ENCODE data around the gene NDUFC1. TPM values are rescaled to one million over a fixed set of nuclear protein-coding genes. Genes with fewer than 3 reads are reported as not detected.

The NDUFC1 gene
- total and polyA plus RNA-seq, 2 of the 4 experiments (the other 2 are of a cell fraction): 25.1 to 65.1 TPM

DNA sequence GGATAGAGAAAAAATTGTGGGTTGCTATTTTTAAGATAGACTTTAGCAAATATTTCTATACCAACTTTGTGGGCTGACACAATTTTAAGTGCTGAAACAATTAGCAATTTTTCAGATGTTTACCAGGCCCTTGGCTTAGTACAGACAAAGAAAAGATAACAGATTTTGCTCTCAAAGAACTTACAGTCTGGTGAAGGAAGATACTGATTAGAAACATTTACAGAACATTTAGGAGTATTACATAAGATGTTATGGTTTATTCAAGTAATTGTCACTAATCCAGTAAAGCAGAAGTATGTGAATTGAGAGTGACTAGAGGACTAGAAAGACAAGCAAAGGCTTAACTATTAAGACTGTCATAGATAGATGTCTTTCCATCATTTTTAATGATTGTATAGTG lies 35.3 kb upstream of the NDUFC1 start:
- H3K4me2 ChIP-seq (ENCODE audit: low read depth, low read length): no peak overlapping the region
- H2BK5ac ChIP-seq (ENCODE audit: low read depth, low read length, poor library complexity, severe bottlenecking): no peak overlapping the region
- no peaks in the 10 kb centered on the region for H3K9me3 ChIP-seq (ENCODE audit: control insufficient read depth, insufficient read depth, low read length)
- intact Hi-C loops (cut with micrococcal nuclease) (no loop called here), in situ Hi-C loops (cut with MboI; ENCODE audit: low sequenced_read_pairs) (no loop called here), dilution Hi-C loops (cut with HindIII; ENCODE audit: low sequenced_read_pairs, unreplicated experiment) (no loop called here)
- ATAC-seq (ENCODE audit: low read depth) (no peak), DNase-seq (no peak)
- H3K56ac ChIP-seq (ENCODE audit: extremely low read depth, insufficient read depth, low read length): no peak overlapping the region
- no peak overlapping the region for H4K91ac ChIP-seq (ENCODE audit: insufficient read depth, low read depth, low read length)
- H3K9ac ChIP-seq (ENCODE audit: low read depth, low read length): no peak overlapping the region
- no peak overlapping the region for H4K5ac ChIP-seq (ENCODE audit: low read depth, low read length)
- H2BK20ac ChIP-seq (ENCODE audit: low read depth, low read length): no peak overlapping the region
- no peak overlapping the region for H2BK15ac ChIP-seq (ENCODE audit: low read depth, low read length)
- no peak overlapping the region for H3K27ac ChIP-seq (ENCODE audit: insufficient read depth, low read length)
- no peaks in the 10 kb centered on the region for H3K27me3 ChIP-seq (ENCODE audit: control insufficient read depth, insufficient read depth, low read length)
- peaks cover 22 to 49% of the 10 kb centered on the region in 2 experiments for H3K79me1 ChIP-seq (ENCODE audit: low read depth in 1 of 2, low read length in 2 of 2)
- POLR2A ChIA-PET (ENCODE audit: unreplicated experiment): no interaction called here
- no TSS peak for BruUV-seq (replicated peaks)
- TF ChIP-seq BHLHE40 (IDR thresholded peaks at IDR 0.05; ENCODE audit: low read depth, low read length): no peak
- TF ChIP-seq, protein P1, sequence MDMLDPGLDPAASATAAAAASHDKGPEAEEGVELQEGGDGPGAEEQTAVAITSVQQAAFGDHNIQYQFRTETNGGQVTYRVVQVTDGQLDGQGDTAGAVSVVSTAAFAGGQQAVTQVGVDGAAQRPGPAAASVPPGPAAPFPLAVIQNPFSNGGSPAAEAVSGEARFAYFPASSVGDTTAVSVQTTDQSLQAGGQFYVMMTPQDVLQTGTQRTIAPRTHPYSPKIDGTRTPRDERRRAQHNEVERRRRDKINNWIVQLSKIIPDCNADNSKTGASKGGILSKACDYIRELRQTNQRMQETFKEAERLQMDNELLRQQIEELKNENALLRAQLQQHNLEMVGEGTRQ (IDR thresholded peaks at IDR 0.05; ENCODE audit: low read depth, low read length): no peak
- no peak for TF ChIP-seq RCOR1 (IDR thresholded peaks at IDR 0.05; ENCODE audit: insufficient replicate concordance, low read length)
- no peak overlapping the region for H3K4me3 ChIP-seq (ENCODE audit: insufficient read depth, low read depth, low read length)
- no peak overlapping the region for H2BK120ac ChIP-seq (ENCODE audit: low read depth, low read length)
- H3K18ac ChIP-seq (ENCODE audit: low read depth, low read length): no peak overlapping the region
- H3K4ac ChIP-seq (ENCODE audit: low read depth, low read length): no peak overlapping the region
- H3K9me1 ChIP-seq (ENCODE audit: insufficient read depth, low read length): peaks cover 12% of the 10 kb centered on the region; the same call in 1 of the 2 replicates
- peaks cover 6% of the 10 kb centered on the region for H4K20me1 ChIP-seq (ENCODE audit: insufficient read depth, low read length)
- H3K4me1 ChIP-seq (ENCODE audit: control insufficient read depth, insufficient read depth, low read length): no peaks in the 10 kb centered on the region
- H2AFZ ChIP-seq (replicated peaks; ENCODE audit: low read length, poor library complexity): no peak overlapping the region
- no peak overlapping the region for H2AK5ac ChIP-seq (ENCODE audit: low read depth, low read length)
- no peak overlapping the region for H3K23ac ChIP-seq (ENCODE audit: low read depth, low read length)
- no peak overlapping the region for H2AK9ac ChIP-seq (replicated peaks; ENCODE audit: low read depth, low read length, poor library complexity)
- H4K8ac ChIP-seq (ENCODE audit: low read depth in 2 of 2, low read length in 2 of 2): no peak overlapping the region
- H3K36me3 ChIP-seq (ENCODE audit: control insufficient read depth, insufficient read depth, low read length): peaks cover 16% of the 10 kb centered on the region
- H3K14ac ChIP-seq (replicated peaks; ENCODE audit: low read depth, low read length): no peak overlapping the region
- CTCF ChIA-PET: no interaction called here

Data from IMR-90 (cell line).